Esophagus muscularis mucosa (tissue), 4 donors: ENCODE measurements around the gene MAMDC4. TPM values are rescaled to one million over a fixed set of nuclear protein-coding genes. Genes with fewer than 3 reads are reported as not detected.

ENCODE experiments used
- DNase-seq: peaks from one replicate; pipeline ENCODE4 v3.0.0-alpha.2; 2017; ENCODE audit errors: extremely low spot score
- H3K27ac ChIP-seq, 4 donors: fragments of 200-600 bp; sonication (generic); replicated peaks in 1 of 4; 1 replicate in 3 of 4; 2 replicates in 1 of 4; pipeline ENCODE4 v1.5.1; 2016 to 2019; ENCODE audit warnings: mild to moderate bottlenecking in 1 of 4
- H3K27me3 ChIP-seq, 4 donors: fragments of 200-600 bp; sonication (generic); one replicate each; pipeline versions ENCODE4 v1.5.1 to v1.6.0; 2016 to 2019
- H3K36me3 ChIP-seq, 4 donors: fragments of 200-600 bp; sonication (generic); one replicate each; pipeline ENCODE4 v1.5.1; 2016 to 2019
- H3K4me1 ChIP-seq, 4 donors: fragments of 200-600 bp; sonication (generic); one replicate each; pipeline ENCODE4 v1.5.1; 2016 to 2019
- H3K4me3 ChIP-seq, 4 donors: fragments of 200-600 bp; sonication (generic); 1 replicate in 2 of 4; 2 replicates in 2 of 4; pipeline ENCODE4 v1.5.1; 2016 to 2019; ENCODE audit warnings: mild to moderate bottlenecking in 4 of 4, moderate library complexity in 1 of 4
- H3K9me3 ChIP-seq, 4 donors: fragments of 200-600 bp; sonication (generic); 1 replicate in 3 of 4; 2 replicates in 1 of 4; pipeline ENCODE4 v1.5.1; 2016 to 2019
- CTCF ChIP-seq, 3 experiments: fragments of 200-600 bp in 2 of 3; fragments of 450-650 bp in 1 of 3; sonication (generic) in 2 of 3; IDR thresholded peaks; one replicate each; pipeline ENCODE4 v1.5.1; 2017 to 2019; ENCODE audit warnings: antibody characterized with exemption in 3 of 3, mild to moderate bottlenecking in 2 of 3, moderate library complexity in 1 of 3
- EP300 ChIP-seq: sonication (generic); formaldehyde crosslinking; IDR thresholded peaks from one replicate; pipeline ENCODE4 v1.6.1; 2017; ENCODE audit warnings: antibody characterized with exemption
- POLR2A ChIP-seq: fragments of 450-650 bp; IDR thresholded peaks from one replicate; pipeline ENCODE4 v1.6.1; 2017; ENCODE audit warnings: antibody characterized with exemption, moderate library complexity, mild to moderate bottlenecking, low read depth
- POLR2AphosphoS5 ChIP-seq, 2 donors: sonication (generic); formaldehyde crosslinking; IDR thresholded peaks; one replicate each; pipeline ENCODE4 v1.6.1; 2017; ENCODE audit warnings: antibody characterized with exemption in 2 of 2
- WGBS: methylation state at CpG from one replicate; pipeline ENCODE4 v1.1.5; 2018; 5-methylcytosine and 5-hydroxymethylcytosine counted together
- intact Hi-C: fragments of 100-400 bp; cut with DNase I; formaldehyde crosslinking; loops from one replicate; pipeline ENCODE4 v1.15.1; 2023
- total RNA-seq, 4 donors: library from RNA; depleted of rRNA; stranded (reverse); fragments of >200 nt; gene quantifications; one replicate each; pipeline versions ENCODE4 v1.1.0 to v1.2.1, GENCODE V29; 2016

The MAMDC4 gene
- total RNA-seq, 4 donors from 2014 or later: 1.7 to 4.7 (median 2.1) TPM

- intact Hi-C loops: no loop called here
- no peaks in the 10 kb centered on the region for H3K27me3 ChIP-seq
- no peak for DNase-seq
- TF ChIP-seq CTCF (IDR thresholded peaks at IDR 0.05) (no peak), POLR2AphosphoS5 (IDR thresholded peaks at IDR 0.05) (no peak), EP300 (no peak)
- 78% methylated on average over 16 of the region's 30 CpGs for WGBS
- peaks cover 23 to 42% (median 31%) of the 10 kb centered on the region in 4 donors for H3K4me1 ChIP-seq
- no peaks in the 10 kb centered on the region for H3K9me3 ChIP-seq
- H3K27ac ChIP-seq: no peak overlapping the region
- H3K36me3 ChIP-seq: peaks cover 0 to 19% (median 15%) of the 10 kb centered on the region in 4 donors
- H3K4me3 ChIP-seq: no peak overlapping the region
Measured at GRCh38 chr9:136854113-136854841, 2.1 kb downstream of the MAMDC4 start.

GRCh38 chr9:136854842-136855460, 2.8 kb downstream of the MAMDC4 start:
- H3K9me3 ChIP-seq: no peaks in the 10 kb centered on the region
- intact Hi-C loops: no loop called here
- TF ChIP-seq CTCF (IDR thresholded peaks at IDR 0.05) (no peak), POLR2A (no peak), POLR2AphosphoS5 (IDR thresholded peaks at IDR 0.05) (no peak), EP300 (no peak)
- no peak overlapping the region for H3K4me3 ChIP-seq
- DNase-seq: no peak
- H3K4me1 ChIP-seq: peaks cover 24 to 44% (median 32%) of the 10 kb centered on the region in 4 donors
- no peaks in the 10 kb centered on the region for H3K27me3 ChIP-seq
- H3K36me3 ChIP-seq: peaks cover 0 to 19% (median 15%) of the 10 kb centered on the region in 4 donors
- 89% methylated on average over 13 of the region's 23 CpGs for WGBS
- H3K27ac ChIP-seq: no peak overlapping the region

DNA sequence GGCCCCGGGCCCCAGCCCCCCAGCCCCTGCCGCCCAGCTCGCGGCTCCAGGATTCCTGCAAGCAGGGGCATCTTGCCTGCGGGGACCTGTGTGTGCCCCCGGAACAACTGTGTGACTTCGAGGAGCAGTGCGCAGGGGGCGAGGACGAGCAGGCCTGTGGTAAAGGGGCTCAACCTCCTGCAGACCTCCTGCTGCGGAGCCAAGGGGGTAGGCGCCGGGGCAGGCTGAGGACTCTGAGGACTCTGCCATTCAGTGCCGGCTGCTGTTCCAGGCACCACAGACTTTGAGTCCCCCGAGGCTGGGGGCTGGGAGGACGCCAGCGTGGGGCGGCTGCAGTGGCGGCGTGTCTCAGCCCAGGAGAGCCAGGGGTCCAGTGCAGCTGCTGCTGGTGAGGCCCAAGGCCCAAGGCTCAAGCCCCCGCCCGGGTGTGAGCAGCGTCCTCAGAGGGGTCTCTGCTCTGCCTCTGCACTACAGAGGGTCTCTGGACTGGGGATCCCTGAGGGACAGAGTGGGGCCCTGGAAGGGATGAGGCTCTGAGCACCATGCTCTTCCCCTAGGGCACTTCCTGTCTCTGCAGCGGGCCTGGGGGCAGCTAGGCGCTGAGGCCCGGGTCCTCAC, 3.4 kb downstream of the MAMDC4 start:
- intact Hi-C loops: no loop called here
- H3K27me3 ChIP-seq: no peaks in the 10 kb centered on the region

DNA sequence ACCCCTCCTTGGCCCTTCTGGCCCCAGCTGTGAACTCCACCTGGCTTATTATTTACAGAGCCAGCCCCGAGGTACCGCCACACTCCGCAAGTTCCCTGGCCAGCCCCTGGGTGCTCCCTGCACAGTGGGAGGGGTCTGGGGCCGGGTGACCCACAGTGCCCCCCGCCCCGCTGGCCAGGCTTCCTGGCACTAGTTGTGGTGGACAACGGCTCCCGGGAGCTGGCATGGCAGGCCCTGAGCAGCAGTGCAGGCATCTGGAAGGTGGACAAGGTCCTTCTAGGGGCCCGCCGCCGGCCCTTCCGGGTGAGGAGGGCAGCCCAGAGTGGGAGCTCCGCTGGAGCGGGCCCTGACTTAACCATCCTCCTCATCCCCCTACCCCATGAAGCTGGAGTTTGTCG, 3.9 kb downstream of the MAMDC4 start:
- intact Hi-C loops: no loop called here
- DNase-seq: no peak

More for the DNA sequence above, 3.4 kb downstream of the MAMDC4 start:
- H3K4me3 ChIP-seq: no peak overlapping the region
- TF ChIP-seq POLR2A (no peak), EP300 (no peak), POLR2AphosphoS5 (IDR thresholded peaks at IDR 0.05) (no peak), CTCF (IDR thresholded peaks at IDR 0.05) (no peak)
- no peaks in the 10 kb centered on the region for H3K9me3 ChIP-seq
- no peak for DNase-seq
- H3K27ac ChIP-seq: no peak overlapping the region
- H3K36me3 ChIP-seq: peaks cover 0 to 18% (median 14%) of the 10 kb centered on the region in 4 donors
- H3K4me1 ChIP-seq: peaks cover 18 to 38% (median 26%) of the 10 kb centered on the region in 4 donors
- WGBS: no CpG with 5 or more reads among the region's 26 CpGs

More for the DNA sequence above, 3.9 kb downstream of the MAMDC4 start:
- peaks cover 0 to 18% (median 14%) of the 10 kb centered on the region in 4 donors for H3K36me3 ChIP-seq
- H3K27me3 ChIP-seq: no peaks in the 10 kb centered on the region
- 74% methylated on average over 7 of the region's 15 CpGs for WGBS
- no peaks in the 10 kb centered on the region for H3K9me3 ChIP-seq
- peaks cover 14 to 33% (median 21%) of the 10 kb centered on the region in 4 donors for H3K4me1 ChIP-seq
- no peak overlapping the region for H3K27ac ChIP-seq
- H3K4me3 ChIP-seq: no peak overlapping the region
- TF ChIP-seq EP300 (no peak), CTCF (IDR thresholded peaks at IDR 0.05) (no peak), POLR2A (no peak), POLR2AphosphoS5 (IDR thresholded peaks at IDR 0.05) (no peak)
